ENCODE results near the gene CTXND1. TPM values are rescaled to one million over a fixed set of nuclear protein-coding genes. Genes with fewer than 3 reads are reported as not detected.

Gene CTXND1
- total RNA-seq, 1 donor from 2014 or later: 1.2 TPM

DNA sequence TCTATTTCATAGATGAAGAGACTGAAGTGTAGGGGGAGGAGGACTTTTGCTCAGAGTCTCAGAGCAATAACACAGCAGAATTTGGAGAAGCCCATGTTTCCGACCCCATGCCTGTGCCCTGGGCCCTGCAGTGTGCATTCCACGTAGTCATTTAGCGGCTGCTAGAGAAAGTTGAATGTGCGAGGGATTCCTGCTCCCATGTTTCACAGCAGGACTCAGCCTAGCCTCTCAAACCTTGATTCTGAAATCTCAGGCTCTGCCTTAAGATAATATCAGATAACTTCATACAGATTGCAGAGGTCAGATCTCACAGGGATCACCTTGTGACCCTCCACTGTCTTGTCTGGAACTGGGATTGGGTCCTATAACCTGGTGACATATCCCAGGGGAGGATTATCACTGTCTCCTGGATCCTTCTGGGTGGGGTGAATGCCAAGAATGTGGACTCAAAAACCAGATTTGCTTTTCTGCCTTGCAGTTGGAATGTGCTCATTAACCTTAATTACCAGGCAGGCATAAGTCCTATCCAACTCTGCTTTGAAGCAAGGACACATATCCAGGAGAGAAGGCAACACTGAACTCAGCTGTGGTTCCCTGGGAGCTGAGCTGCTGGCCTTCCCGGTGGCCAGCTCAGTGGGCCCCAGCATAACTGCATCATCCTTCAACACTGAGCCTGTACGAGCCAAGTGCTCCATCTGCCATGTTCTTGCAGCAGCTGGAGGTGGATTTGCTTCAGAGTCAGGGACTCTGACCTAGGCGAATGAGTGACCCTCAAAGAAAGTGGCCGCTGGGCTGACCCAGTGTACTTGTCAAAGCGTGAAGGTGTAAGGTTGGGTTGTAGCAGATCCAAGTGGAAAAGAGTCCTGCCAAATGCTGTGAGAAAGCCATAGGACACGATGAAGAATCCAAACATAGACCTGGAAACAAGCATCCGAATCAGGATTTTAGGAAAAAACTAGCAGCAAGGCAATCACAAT is 43.0 kb downstream of the CTXND1 start:
- peak; percentile 11 for DNase-seq

DNA sequence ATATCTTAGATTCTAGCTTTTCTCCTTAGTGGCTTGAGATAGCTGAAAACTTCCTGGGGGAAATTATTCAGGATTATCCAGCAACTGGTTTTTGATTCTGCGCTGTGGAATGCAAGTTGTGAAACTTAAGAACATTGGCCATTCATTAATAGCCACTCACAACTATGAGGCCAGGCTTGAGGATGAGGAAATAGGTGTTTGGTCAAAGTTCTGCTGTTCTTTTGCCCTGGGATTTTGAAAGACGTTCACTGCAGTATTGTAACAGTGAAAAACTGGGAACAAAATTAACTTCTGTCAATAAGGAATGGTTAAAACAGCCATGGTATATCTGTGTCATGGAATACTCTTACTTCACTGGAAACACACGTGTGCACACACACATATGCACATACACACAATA is 44.1 kb downstream of the CTXND1 start:
- no peak for DNase-seq

DNA sequence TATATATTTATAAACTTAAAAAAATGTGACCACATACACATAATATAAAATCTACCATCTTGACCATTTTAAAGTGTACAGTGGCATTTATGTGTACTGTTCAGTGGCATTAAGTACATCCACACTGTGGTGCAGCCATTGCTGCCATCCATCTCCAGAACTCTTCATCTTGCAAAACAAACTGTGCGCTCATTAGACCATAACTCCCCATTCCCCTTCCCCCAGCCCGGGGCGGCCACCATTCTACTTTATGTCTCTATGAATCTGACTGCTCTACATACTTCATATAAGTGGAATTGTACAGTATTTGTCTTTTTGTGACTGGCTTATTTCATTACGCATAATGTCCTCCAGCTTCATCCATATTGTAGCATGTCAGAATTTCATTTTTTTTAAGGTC is 47.8 kb downstream of the CTXND1 start:
- DNase-seq: no peak

DNA sequence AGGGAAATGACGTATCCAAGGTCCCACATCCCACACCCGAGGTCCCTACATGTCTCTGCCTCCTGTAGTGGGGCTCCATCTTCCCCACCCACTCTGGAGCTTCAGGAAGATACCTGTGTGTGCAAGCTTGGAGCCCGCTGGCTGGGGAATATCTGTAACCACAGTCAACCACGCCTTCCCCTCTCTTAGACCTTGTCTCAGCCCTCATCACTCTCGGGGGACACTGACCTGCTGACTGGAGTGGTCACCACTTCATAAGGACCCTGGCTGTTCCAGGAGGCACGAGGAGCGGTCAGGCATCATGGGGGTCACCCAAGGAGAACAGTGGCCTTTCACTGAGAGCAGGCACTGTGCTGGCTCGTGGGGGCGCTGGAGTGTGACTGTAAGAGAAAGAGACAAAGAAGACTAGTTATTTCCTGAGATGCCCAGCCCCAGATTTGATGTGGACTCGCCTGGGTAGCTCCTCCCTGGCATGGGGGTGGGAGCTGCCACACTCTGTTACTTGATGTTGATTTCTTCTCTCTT is 48.6 kb downstream of the CTXND1 start:
- DNase-seq: no peak

DNA sequence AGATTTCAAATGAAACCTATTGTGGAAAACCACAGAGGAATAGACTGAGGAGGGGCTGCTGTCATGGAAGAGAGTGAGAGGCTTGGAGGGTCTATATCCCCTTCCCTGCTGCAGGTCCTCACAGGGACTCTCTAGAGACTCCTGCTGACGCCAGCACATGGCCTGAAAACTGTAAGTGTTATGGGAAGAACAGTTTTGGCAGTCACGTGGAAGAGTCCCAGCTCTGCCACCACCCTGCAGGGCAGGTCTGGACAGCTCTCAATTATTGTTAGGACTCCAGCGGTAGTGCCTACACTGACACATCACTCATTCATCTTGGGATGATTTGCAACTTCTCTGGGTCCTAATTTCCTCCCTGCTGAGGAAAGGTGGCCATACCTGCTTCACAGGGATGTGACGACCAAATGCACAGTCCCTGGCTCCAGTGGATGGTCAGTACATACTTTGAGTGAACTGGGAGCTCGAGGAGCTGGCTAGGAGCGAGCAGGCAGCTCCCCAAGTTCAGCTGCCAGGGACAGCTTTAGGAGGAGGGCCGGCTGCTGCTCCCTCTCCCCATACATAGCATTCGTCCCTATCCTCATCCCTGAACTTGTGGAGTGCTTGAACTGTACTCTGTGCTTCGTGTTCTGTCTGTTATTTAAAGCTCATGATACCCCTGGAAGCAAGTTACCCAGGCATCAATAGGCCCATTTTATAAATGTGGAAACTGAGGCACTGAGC is 49.2 kb downstream of the CTXND1 start:
- DNase-seq: no peak

DNA sequence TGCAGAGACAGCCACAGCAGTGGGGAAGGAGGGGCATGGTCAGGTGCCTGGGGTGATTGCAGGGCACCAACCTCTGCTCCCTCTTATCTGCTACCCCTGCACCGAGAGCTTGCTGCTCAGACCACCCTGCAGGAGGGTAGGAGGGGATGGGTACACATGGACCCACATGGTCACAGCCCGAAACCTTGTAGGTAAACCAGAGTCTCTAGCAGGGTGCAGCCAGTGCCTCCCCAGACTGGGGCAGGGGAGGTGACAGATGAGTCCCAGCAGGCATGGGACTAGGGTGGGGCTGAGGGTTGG is 50.0 kb downstream of the CTXND1 start:
- DNase-seq: no peak

DNA sequence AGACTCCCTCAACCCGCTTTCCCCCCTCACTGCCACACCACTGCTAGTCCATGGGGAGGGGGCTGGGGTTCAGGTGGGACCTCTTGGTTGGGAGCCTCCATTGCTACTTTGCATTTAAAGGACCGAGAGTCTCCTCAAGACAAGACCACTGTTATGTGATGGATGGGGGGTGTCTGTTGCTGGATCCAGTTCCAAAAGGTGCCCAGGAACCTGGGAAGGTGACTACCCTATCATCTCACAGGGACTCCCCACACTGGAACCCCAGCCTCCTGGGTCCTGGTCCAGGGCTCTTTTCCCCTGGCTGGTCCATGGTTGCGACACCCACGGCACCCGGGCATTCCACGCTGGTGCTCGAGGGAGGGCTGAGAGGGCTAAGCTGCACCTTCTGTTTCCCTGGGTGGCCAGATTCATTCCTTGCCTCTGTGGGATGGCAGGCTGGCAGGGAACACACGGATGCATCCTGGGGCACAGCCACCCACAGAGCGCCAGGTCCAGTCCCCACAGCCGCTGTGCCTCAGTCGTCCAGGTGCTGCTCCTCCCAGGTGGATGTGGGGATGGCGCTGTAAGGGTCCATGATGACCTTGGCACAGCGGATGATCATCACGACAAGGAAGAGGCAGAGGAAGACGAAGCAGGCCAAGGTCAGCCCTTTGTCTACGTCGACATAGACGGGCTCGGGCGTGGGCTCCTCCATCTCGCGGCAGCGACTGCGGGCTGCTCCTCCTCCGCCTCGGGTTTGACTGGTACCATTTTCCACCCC is 50.6 kb downstream of the CTXND1 start:
- DNase-seq: no peak

DNA sequence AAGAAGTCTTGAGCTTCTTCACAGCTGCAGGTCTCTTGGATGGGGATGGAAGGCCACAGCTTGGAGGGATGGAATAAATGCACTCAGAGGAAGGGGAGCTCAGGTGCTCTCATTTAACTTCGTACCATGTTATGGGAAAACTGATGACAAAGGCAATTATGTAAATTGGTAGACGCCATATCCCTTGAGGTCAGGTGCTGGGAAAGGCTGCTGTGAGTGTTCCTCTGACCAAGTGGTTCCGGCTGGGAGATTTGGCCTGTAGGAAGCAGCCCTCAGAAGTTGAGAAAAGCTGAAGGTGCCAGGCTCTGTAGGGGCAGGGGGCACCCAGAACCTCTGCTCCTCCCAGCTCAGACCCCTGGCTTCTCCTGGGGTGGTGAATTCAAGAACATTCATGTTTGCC is 52.1 kb downstream of the CTXND1 start:
- no peak for DNase-seq

DNA sequence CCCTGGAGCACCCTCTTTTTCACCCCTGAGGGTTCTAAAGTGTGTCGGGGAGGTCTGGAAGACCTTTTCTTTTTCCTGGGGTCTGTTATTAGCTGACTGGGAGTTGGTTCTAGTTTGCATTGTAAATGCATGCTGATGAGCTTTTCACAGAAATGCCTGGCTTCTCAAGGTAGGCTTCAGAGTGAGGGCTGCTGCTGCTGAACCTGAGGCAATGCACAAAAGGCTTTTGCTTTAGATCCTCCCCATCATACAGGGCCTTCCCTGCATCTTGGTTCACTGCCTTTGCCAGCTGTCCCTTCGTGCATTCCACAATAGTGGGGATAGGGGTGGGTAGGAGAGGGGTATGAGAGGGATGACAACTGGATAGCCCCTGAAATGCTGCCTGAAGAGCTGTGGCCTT is 52.6 kb downstream of the CTXND1 start:
- DNase-seq: no peak

DNA sequence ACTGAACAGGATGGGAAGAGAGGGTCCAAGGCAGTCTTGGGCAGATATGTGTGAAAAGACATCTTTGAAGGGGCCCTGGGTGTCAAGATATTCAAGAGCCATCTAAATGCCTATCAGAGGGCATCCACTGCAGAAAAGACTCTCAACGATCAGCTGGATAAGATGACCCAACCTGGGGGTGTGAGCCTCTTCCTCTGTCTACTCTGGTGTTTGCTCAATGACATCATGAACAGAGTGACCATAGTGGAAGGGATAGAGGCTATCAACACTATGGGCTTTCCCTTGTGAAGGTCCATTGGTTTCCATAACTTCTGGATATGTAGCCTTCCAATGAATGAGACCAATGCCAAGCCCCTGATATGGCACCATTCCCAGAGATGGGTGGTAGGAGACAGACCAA is 57.1 kb downstream of the CTXND1 start:
- DNase-seq: no peak

DNA sequence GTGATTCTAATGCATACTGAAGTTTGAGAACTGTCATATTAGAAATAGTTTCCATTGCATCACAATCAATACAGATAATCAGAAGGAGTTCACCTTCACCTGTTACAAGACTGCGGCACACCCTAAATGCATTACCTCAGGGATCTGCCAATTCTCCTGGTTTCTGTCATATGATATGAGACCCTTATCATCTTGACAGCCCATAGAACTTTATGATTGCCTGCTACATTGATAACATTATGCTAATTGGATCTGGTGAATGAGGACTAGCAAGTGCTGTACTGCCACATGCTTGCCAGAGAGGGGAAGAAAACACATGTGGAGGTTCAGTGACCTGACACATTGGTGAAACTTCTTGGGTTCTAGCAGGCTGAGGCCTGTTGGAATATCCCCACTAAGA is 57.8 kb downstream of the CTXND1 start:
- no peak for DNase-seq

DNA sequence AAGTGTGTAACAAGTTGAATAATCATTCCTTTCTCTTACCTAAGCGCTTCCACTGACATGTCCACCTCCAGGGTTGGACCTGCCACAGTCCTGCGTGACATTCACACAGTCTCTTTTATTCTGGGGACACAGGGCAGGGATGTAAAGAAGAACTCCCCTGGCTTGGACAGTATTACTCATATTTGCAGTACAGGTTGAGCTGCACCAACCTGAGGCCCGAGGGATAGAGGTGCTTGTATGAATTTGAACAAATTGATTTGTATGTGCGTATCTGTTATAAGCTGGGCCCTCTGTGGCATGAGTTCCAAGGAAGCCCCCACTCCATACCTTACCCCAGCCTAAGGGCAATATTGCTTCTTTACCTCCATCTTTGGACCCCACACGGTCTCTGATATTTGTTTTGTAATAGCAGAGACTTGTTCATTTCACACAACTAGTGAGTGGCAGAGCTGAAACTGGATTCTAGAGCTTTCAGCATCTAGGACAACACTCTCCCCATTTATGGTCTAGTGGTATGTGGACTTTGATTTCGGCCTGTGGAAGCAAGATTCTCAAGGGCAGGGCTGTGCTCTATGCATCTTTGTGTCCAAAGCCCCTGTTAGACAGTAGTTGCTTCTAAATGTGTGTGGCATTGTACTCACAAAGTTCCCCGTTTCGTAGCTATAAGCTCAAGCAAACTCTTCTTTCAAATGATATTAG is 60.0 kb downstream of the CTXND1 start:
- no peak for DNase-seq

DNA sequence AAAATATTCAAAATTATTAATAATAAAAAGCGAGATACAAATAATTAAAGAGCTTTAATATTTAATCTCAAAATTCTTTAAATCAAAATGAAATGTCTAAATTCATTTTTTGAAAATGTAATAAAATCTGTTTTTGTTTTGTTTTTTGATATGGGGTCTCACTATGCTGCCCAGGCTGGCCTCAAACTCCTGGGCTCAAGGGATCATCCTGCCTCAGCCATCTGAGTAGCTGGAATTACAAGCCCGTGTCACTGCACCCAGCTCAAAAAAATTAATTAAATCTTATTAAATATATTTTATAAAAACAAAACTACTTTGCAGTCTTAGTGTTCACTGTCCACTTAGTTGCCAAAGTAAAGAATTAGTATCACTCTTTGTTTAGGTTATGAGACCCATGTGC is 60.8 kb downstream of the CTXND1 start:
- no peak for DNase-seq

DNA sequence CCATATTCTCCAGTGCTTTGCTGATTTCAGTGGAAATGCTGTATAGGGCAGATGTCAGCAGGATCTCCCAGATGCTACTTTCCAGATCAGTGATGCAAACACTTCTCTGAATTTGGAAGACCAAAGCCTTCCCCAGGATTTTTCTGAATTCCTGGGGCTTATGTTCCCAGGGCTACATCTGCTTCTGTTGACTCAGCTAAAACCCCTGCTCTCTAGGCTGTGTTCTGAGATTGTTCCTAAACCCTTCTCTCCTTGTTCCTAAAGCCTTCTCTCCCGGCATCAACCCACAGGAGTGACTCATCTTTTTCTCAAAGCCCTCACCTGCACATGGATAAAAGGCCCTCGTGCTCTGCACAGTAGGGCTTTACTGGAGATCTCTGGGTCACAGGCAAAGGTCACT is 63.8 kb downstream of the CTXND1 start:
- DNase-seq: peak; percentile 31

DNA sequence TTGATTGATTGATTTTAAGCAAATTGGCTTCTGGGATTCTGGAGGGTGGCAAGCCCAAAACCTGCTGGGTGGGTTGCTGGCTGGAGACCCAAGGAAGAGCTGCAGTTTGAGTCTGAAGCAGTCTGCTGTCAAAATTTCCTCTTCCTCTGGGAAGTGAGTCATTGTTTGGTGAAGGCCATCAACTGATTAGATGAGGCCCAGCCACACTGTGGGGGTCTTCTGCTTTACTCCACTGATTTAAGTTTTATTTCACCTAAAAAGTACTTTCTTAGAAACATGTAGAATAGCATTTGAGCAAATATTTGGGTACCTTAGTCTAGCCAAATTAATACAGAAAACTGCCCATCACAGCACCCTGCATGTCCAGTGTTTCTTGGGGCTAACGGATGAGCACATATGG is 65.4 kb downstream of the CTXND1 start:
- no peak for DNase-seq

DNA sequence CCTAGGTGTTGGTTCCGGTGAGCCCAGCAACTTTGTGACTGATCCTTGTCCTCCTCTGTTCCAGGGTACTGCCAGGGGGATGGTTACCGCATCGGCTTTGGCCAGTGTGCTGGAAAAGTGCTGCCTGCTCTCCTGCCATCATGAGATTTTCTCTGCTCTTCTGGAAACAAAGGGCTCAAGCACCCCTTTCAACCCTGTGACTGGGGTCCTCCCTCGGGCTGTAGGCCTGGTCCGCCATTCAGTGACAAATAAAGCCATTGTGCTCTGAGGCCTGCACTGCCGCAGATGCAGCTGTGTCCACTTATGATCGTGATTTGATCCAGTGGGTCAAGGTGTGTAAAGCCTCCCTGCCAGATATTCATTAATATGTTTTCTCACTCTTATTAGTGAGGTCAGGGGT is 65.9 kb downstream of the CTXND1 start:
- DNase-seq: no peak

DNA sequence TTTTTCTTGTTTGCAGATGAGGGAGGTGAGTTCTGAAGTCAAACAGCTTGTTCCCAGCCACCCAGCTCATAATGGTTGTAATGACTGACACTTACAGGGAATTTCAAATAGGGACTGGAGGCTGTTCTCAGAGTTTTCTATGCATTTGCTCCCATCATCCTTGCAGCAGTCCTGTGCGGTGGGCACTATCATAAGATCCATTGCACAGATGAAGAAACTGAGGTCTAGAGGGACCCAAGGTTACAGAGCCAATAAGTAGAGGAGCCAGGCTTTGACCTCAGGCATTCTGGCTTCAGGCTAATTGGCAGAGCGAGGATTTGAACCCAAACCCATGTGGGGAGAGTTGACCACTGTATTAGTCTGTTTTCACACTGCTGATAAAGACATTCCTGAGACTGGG is 66.9 kb downstream of the CTXND1 start:
- no peak for DNase-seq

DNA sequence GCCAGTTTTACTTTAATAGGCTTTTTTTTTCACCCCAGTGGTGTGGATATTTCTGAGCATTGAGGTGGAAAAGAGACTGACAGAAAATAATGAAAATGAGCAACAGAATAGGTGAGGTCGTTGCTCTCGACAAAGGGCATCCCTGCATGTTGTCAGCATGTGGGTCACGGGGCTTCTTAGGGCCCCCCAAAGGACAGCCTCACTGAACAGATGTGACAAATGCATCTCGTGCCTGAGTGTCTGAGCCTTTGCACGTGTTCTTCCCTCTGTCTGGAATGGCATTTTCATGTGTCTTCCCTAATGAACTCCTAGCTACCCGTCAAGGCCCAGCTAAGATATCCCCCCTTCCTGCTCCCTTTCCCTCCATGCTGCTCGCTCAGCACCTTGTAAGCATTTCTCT is 67.5 kb downstream of the CTXND1 start:
- no peak for DNase-seq

DNA sequence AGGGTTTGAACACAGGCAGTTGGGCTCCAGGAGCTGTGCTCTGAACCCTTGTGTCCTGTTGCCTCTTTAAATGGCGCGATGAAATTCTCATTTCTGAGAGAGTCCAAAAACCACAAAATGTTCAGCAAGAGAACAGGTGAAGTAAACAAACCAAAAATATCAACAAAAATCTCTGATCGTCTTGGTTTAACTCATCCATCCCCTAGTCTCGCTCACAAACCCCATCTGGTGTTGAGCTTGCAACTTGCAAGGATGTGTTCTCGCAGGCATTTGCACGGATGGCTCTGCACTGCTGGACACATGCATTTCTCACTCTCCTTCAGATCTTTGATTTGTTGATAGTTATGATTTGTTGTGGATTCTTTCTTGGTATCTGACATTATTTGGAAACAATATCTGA is 68.1 kb downstream of the CTXND1 start:
- peak; percentile 36 for DNase-seq

DNA sequence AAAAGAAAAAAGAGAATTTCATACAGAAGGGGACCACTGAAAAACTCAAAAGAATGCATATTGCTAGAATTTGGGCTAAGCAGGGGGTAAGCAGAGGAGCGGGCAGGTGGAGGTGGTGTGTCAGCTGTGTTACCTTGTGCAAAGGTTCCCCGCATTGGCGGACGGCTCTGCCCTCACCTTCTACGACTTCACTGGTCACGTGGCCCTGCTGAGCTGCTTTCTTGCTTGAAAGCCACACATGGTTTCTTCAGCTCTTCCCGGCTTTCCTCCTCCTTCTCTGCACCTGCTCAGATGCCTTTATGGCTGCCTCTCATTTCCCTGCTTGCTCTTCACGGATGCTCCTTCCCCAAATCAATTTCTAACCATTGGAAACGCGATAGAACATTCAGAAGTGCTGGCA is 68.7 kb downstream of the CTXND1 start:
- DNase-seq: peak; percentile 32

DNA sequence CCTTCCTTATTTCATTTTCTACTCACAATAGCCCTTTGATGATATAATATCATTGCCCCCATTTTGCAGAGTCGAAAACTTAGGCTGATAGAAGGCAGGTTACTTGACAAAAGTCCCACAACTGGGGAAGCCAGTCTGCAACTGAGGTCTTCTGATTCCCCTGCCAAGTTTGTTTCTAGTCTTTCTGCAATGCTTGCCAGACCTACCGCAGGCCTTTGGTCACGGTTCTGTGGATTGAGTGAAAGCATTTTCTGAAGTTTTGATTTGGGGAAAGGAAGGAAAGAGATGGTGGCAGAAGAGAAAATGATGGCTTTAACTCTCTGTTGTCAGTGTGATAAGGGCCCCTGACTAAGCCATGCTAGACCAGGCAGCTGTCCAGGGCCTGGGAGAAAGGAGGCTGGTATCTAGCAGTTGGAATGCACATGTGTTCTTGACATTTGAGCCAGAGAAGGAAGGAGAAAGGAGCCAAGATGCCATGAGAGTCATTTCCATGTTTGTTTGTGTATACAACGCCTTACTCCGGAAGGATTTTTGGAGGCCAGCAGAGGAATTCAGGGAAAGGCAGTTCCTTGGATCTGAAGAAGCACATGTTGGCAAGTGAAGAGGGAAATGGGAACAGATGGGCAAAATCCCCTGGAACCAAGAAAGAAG is 69.3 kb downstream of the CTXND1 start:
- peak; percentile 92 for DNase-seq

DNA sequence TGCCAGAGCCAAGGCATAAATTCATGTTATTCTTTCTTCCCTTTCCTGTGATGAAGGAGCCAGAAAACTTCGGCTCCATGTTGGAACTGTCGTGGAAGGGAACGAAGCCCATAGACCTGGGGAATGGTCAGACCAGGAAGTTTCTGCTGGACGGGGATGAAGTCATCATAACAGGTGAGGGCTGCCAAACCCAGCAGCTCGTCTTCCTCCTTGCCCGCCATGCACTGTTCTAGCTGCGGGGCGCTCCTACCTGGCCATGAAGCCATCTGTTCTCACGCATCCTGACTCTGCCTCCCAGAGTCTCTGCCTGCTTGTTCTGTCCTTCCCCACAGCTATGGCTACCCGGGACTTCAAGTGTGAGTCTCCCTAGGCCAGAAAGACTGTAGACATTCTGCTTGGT is 71.0 kb downstream of the CTXND1 start:
- DNase-seq: no peak
